Neural cell (in vitro differentiated cells): ENCODE results near the gene PLXNA2.

Source experiments
- RAD21 ChIP-seq: fragments of 450-650 bp; conservative IDR thresholded peaks from 2 replicates; pipeline ENCODE4 v1.6.1; 2014; ENCODE audit warnings: antibody characterized with exemption, mild to moderate bottlenecking, moderate library complexity
- TF ChIP-seq, protein P1 (sequence below): IDR thresholded peaks from 2 replicates; pipeline ENCODE4 v1.6.1; 2012; ENCODE audit warnings: borderline replicate concordance
- TF ChIP-seq, protein P2 (sequence below): fragments of 450-650 bp; IDR thresholded peaks from 2 replicates; pipeline ENCODE4 v1.5.1; 2014; ENCODE audit warnings: antibody characterized with exemption, mild to moderate bottlenecking, moderate library complexity; ENCODE audit not compliant: poor library complexity, severe bottlenecking

DNA sequence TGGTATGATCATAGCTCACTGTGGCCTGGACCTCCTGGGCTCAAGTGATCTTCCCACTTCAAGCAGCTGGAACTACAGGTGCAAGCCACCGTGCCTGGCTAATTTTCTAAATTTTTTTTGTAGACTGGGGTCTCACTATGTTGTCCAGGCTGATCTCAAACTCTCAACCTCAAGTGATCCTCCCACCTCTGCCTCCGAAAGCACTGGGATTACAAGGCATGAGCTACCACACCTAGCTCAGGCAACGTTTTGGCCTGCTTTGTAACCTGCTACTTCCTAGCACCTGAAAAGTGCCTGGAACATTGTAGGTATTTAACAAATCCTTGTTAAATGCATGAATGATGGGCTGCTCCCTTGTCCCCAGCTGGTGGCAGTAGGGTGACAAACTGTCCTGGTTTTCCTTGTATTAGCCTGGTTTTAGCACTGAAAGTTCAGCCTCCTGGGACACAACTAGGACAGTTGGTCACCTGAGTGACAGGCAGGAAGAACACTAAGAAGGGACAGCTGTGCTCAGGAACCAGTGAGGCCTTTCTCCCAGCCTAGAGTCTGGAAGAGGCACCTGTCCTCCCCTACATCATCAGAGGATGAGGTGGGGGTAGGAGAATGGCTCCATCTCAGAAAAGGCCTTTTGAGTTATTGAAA is 244.8 kb downstream of the PLXNA2 start:
- TF ChIP-seq, protein P1, sequence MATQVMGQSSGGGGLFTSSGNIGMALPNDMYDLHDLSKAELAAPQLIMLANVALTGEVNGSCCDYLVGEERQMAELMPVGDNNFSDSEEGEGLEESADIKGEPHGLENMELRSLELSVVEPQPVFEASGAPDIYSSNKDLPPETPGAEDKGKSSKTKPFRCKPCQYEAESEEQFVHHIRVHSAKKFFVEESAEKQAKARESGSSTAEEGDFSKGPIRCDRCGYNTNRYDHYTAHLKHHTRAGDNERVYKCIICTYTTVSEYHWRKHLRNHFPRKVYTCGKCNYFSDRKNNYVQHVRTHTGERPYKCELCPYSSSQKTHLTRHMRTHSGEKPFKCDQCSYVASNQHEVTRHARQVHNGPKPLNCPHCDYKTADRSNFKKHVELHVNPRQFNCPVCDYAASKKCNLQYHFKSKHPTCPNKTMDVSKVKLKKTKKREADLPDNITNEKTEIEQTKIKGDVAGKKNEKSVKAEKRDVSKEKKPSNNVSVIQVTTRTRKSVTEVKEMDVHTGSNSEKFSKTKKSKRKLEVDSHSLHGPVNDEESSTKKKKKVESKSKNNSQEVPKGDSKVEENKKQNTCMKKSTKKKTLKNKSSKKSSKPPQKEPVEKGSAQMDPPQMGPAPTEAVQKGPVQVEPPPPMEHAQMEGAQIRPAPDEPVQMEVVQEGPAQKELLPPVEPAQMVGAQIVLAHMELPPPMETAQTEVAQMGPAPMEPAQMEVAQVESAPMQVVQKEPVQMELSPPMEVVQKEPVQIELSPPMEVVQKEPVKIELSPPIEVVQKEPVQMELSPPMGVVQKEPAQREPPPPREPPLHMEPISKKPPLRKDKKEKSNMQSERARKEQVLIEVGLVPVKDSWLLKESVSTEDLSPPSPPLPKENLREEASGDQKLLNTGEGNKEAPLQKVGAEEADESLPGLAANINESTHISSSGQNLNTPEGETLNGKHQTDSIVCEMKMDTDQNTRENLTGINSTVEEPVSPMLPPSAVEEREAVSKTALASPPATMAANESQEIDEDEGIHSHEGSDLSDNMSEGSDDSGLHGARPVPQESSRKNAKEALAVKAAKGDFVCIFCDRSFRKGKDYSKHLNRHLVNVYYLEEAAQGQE = no peak
- TF ChIP-seq, protein P2, sequence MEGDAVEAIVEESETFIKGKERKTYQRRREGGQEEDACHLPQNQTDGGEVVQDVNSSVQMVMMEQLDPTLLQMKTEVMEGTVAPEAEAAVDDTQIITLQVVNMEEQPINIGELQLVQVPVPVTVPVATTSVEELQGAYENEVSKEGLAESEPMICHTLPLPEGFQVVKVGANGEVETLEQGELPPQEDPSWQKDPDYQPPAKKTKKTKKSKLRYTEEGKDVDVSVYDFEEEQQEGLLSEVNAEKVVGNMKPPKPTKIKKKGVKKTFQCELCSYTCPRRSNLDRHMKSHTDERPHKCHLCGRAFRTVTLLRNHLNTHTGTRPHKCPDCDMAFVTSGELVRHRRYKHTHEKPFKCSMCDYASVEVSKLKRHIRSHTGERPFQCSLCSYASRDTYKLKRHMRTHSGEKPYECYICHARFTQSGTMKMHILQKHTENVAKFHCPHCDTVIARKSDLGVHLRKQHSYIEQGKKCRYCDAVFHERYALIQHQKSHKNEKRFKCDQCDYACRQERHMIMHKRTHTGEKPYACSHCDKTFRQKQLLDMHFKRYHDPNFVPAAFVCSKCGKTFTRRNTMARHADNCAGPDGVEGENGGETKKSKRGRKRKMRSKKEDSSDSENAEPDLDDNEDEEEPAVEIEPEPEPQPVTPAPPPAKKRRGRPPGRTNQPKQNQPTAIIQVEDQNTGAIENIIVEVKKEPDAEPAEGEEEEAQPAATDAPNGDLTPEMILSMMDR = no peak
- no peak for TF ChIP-seq RAD21
